ENCODE data around the gene SLC25A21.

The SLC25A21 gene

GRCh38 chr14:37045340-37046061, 126.9 kb downstream of the SLC25A21 start:
- DNase-seq (ENCODE audit: low read depth) = no peak

GRCh38 chr14:37037636-37038387, 134.6 kb downstream of the SLC25A21 start:
- no peak for DNase-seq (ENCODE audit: low read depth)

GRCh38 chr14:37036669-37037341, 135.6 kb downstream of the SLC25A21 start:
- DNase-seq (ENCODE audit: low read depth) = no peak

- no peak for DNase-seq (ENCODE audit: low read depth)
Observed at GRCh38 chr14:37035401-37035800, 137.0 kb downstream of the SLC25A21 start.

- no peak for DNase-seq (ENCODE audit: low read depth)
Observed at GRCh38 chr14:37034410-37035285, 137.8 kb downstream of the SLC25A21 start.

GRCh38 chr14:37032863-37033262, 139.5 kb downstream of the SLC25A21 start:
- no peak for DNase-seq (ENCODE audit: low read depth)

- no peak for DNase-seq (ENCODE audit: low read depth)
Observed at GRCh38 chr14:37027188-37027824, 145.1 kb downstream of the SLC25A21 start.

- no peak for DNase-seq (ENCODE audit: low read depth)
Observed at GRCh38 chr14:37023875-37024565, 148.4 kb downstream of the SLC25A21 start.

GRCh38 chr14:37021390-37021789, 151.0 kb downstream of the SLC25A21 start:
- no peak for DNase-seq (ENCODE audit: low read depth)

- no peak for DNase-seq (ENCODE audit: low read depth)
Observed at GRCh38 chr14:37019488-37019887, 152.9 kb downstream of the SLC25A21 start.

GRCh38 chr14:37018571-37019240, 153.7 kb downstream of the SLC25A21 start:
- DNase-seq (ENCODE audit: low read depth) = no peak

- DNase-seq (ENCODE audit: low read depth) = no peak
Observed at GRCh38 chr14:37013078-37013477, 159.3 kb downstream of the SLC25A21 start.

- no peak for DNase-seq (ENCODE audit: low read depth)
Observed at GRCh38 chr14:36998686-36999085, 173.7 kb downstream of the SLC25A21 start.

- DNase-seq (ENCODE audit: low read depth) = no peak
Observed at GRCh38 chr14:36997843-36998242, 174.6 kb downstream of the SLC25A21 start.

- DNase-seq (ENCODE audit: low read depth) = no peak
Observed at GRCh38 chr14:36996857-36997590, 175.4 kb downstream of the SLC25A21 start.

GRCh38 chr14:36996133-36996856, 176.1 kb downstream of the SLC25A21 start:
- no peak for DNase-seq (ENCODE audit: low read depth)

GRCh38 chr14:36989806-36990205, 182.6 kb downstream of the SLC25A21 start:
- DNase-seq (ENCODE audit: low read depth) = no peak

- no peak for DNase-seq (ENCODE audit: low read depth)
Observed at GRCh38 chr14:36988989-36989388, 183.4 kb downstream of the SLC25A21 start.

GRCh38 chr14:36988568-36988967, 183.8 kb downstream of the SLC25A21 start:
- no peak for DNase-seq (ENCODE audit: low read depth)

All from stimulated activated CD8-positive, alpha-beta memory T cell treated with anti-CD3 and anti-CD28 coated beads, Interleukin-15, amount 100 ng/mL, for 1 hour (primary cell).